Measurements from ENCODE around the gene HSPA4.

The HSPA4 gene

DNA sequence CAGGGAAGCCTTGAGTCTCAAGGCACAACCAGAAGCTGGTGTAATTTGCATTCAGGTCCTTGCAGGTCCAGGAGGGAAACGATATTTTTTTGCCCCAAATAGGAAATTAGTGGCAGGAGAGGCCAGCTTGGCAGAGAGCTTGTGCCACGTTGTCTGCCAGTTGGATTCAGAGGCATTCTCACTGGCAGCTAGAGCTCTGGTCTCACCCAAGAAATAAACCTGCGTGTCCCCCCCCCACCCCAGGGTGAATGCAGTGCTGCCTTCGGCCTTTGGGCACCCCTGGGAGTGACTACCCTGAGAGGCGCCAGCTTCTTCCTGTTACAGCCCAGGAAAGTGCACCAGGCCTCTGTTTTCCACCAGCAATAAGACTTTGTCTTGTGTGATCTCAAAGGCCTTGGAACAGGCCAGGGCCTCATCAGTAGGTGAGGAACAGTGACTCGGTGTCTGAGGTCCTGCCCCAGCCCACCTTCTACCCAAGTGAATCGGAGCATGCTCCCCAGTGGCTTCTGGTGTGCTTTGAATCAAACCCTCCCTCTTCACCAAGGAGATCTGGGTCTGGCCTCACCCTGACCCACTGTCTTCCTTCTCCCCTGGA is 68.4 kb downstream of the HSPA4 start:
- Histone ChIP-seq H3K27me3 (ENCODE audit: insufficient read depth, poor library complexity, severe bottlenecking) (no peaks in the 10 kb centered on the region), H3K36me3 (ENCODE audit: low read depth) (no peaks in the 10 kb centered on the region), H3K9me3 (ENCODE audit: severe bottlenecking) (no peaks in the 10 kb centered on the region), H3K27ac (ENCODE audit: poor library complexity, severe bottlenecking) (no peak overlapping the region), H3K4me1 (ENCODE audit: insufficient read depth, poor library complexity, severe bottlenecking) (no peaks in the 10 kb centered on the region), H3K4me3 (ENCODE audit: severe bottlenecking) (no peak overlapping the region)
- no peak for TF ChIP-seq CTCF (IDR thresholded peaks at IDR 0.05; ENCODE audit: poor library complexity, severe bottlenecking)
- DNase-seq (ENCODE audit: low spot score), result no peak
- no peak for ATAC-seq (ENCODE audit: low read depth)

GRCh38 chr5:133121080-133121479 is 69.3 kb downstream of the HSPA4 start:
- H3K27ac ChIP-seq (ENCODE audit: poor library complexity, severe bottlenecking), result no peak overlapping the region
- H3K27me3 ChIP-seq (ENCODE audit: insufficient read depth, poor library complexity, severe bottlenecking), result no peaks in the 10 kb centered on the region
- ATAC-seq (ENCODE audit: low read depth) (no peak), DNase-seq (ENCODE audit: low spot score) (no peak)
- no peak for TF ChIP-seq CTCF (IDR thresholded peaks at IDR 0.05; ENCODE audit: poor library complexity, severe bottlenecking)
- H3K9me3 ChIP-seq (ENCODE audit: severe bottlenecking), result no peaks in the 10 kb centered on the region
- H3K36me3 ChIP-seq (ENCODE audit: low read depth), result no peaks in the 10 kb centered on the region
- no peaks in the 10 kb centered on the region for H3K4me1 ChIP-seq (ENCODE audit: insufficient read depth, poor library complexity, severe bottlenecking)
- no peak overlapping the region for H3K4me3 ChIP-seq (ENCODE audit: severe bottlenecking)

GRCh38 chr5:133121611-133122150 is 69.9 kb downstream of the HSPA4 start:
- H3K9me3 ChIP-seq (ENCODE audit: severe bottlenecking), result no peaks in the 10 kb centered on the region
- no peak overlapping the region for H3K4me3 ChIP-seq (ENCODE audit: severe bottlenecking)
- no peaks in the 10 kb centered on the region for H3K36me3 ChIP-seq (ENCODE audit: low read depth)
- DNase-seq (ENCODE audit: low spot score) (no peak), ATAC-seq (ENCODE audit: low read depth) (no peak)
- H3K27ac ChIP-seq (ENCODE audit: poor library complexity, severe bottlenecking), result no peak overlapping the region
- no peaks in the 10 kb centered on the region for H3K27me3 ChIP-seq (ENCODE audit: insufficient read depth, poor library complexity, severe bottlenecking)
- TF ChIP-seq CTCF (IDR thresholded peaks at IDR 0.05; ENCODE audit: poor library complexity, severe bottlenecking), result no peak
- no peaks in the 10 kb centered on the region for H3K4me1 ChIP-seq (ENCODE audit: insufficient read depth, poor library complexity, severe bottlenecking)

- no peak overlapping the region for H3K4me3 ChIP-seq (ENCODE audit: severe bottlenecking)
- H3K9me3 ChIP-seq (ENCODE audit: severe bottlenecking), result no peaks in the 10 kb centered on the region
- H3K27ac ChIP-seq (ENCODE audit: poor library complexity, severe bottlenecking), result no peak overlapping the region
- H3K4me1 ChIP-seq (ENCODE audit: insufficient read depth, poor library complexity, severe bottlenecking), result no peaks in the 10 kb centered on the region
- DNase-seq (ENCODE audit: low spot score), result peak; percentile 42
- no peaks in the 10 kb centered on the region for H3K27me3 ChIP-seq (ENCODE audit: insufficient read depth, poor library complexity, severe bottlenecking)
- ATAC-seq (ENCODE audit: low read depth), result no peak
- no peak for TF ChIP-seq CTCF (IDR thresholded peaks at IDR 0.05; ENCODE audit: poor library complexity, severe bottlenecking)
- no peaks in the 10 kb centered on the region for H3K36me3 ChIP-seq (ENCODE audit: low read depth)
Measured at GRCh38 chr5:133122711-133123110, 70.9 kb downstream of the HSPA4 start.

GRCh38 chr5:133123297-133123696 is 71.5 kb downstream of the HSPA4 start:
- H3K9me3 ChIP-seq (ENCODE audit: severe bottlenecking), result no peaks in the 10 kb centered on the region
- no peaks in the 10 kb centered on the region for H3K36me3 ChIP-seq (ENCODE audit: low read depth)
- no peaks in the 10 kb centered on the region for H3K4me1 ChIP-seq (ENCODE audit: insufficient read depth, poor library complexity, severe bottlenecking)
- no peak overlapping the region for H3K4me3 ChIP-seq (ENCODE audit: severe bottlenecking)
- TF ChIP-seq CTCF (IDR thresholded peaks at IDR 0.05; ENCODE audit: poor library complexity, severe bottlenecking), result no peak
- DNase-seq (ENCODE audit: low spot score), result peak; percentile 23
- H3K27me3 ChIP-seq (ENCODE audit: insufficient read depth, poor library complexity, severe bottlenecking), result no peaks in the 10 kb centered on the region
- ATAC-seq (ENCODE audit: low read depth), result no peak
- H3K27ac ChIP-seq (ENCODE audit: poor library complexity, severe bottlenecking), result no peak overlapping the region

All from RWPE2 (cell line).